DMS153 (cell line): ENCODE measurements around the gene DNAAF2.
A peak's percentile ranks its signal among the peaks of the same experiment; 100 is the strongest.
"Not testable (repeated sequence)": the region's sequence is repeated elsewhere in the genome, so short reads cannot be mapped to it uniquely, and the experiment has no call there.

ENCODE experiments used
- DNase-seq: peaks from one replicate; lab custom pipeline; 2025; lab: John Stamatoyannopoulos, UW

DNAAF2 gene, protein sequence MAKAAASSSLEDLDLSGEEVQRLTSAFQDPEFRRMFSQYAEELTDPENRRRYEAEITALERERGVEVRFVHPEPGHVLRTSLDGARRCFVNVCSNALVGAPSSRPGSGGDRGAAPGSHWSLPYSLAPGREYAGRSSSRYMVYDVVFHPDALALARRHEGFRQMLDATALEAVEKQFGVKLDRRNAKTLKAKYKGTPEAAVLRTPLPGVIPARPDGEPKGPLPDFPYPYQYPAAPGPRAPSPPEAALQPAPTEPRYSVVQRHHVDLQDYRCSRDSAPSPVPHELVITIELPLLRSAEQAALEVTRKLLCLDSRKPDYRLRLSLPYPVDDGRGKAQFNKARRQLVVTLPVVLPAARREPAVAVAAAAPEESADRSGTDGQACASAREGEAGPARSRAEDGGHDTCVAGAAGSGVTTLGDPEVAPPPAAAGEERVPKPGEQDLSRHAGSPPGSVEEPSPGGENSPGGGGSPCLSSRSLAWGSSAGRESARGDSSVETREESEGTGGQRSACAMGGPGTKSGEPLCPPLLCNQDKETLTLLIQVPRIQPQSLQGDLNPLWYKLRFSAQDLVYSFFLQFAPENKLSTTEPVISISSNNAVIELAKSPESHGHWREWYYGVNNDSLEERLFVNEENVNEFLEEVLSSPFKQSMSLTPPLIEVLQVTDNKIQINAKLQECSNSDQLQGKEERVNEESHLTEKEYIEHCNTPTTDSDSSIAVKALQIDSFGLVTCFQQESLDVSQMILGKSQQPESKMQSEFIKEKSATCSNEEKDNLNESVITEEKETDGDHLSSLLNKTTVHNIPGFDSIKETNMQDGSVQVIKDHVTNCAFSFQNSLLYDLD

DNA sequence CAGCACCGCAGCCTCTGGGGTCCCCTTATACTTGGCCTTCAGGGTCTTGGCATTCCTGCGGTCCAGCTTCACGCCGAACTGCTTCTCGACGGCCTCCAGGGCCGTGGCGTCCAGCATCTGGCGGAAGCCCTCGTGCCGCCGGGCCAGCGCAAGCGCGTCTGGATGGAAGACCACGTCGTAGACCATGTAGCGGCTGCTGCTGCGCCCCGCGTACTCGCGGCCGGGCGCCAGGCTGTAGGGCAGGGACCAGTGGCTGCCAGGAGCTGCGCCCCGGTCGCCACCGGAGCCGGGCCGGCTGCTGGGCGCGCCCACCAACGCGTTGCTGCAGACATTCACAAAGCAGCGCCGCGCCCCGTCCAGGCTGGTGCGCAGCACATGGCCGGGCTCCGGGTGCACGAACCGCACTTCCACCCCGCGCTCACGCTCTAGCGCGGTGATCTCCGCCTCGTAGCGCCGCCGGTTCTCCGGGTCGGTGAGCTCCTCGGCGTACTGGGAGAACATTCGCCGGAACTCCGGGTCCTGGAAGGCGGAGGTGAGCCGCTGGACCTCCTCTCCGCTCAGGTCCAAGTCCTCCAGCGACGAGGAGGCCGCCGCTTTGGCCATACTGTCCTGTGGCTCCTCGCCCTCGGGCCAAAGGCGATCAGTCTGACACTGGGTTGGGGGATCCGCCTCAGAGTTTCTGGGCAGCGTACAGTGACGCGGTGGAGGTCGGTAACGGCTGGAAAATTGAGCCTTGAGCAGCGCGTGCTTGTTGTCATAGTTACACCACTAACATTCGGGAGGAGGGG lies at the start of gene DNAAF2:
Gene DNAAF2 (minus strand): TSS at position 698 of the 788 bp plus-strand sequence. CDS start 95 bp downstream, at position 603.
- DNase-seq: peak; percentile 33

DNA sequence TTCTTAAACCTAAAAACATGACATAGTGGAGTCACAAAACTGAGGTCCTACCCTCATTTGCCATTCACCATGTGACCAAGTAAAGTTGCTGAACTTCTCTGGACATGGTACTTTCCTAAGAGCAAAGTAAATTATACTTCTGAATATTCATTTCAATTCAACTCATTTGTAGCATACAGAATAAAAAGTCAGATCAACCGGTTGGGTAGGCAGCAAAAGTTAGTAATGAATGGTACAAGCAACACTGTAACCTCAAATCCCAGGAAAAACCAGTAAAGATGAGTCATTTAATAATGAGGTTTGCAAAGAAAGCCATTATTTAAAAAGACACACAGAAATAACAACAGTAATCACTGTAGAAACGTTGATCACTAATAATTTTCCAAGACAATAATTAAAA lies 44.2 kb upstream of the DNAAF2 start:
- DNase-seq: no peak

DNA sequence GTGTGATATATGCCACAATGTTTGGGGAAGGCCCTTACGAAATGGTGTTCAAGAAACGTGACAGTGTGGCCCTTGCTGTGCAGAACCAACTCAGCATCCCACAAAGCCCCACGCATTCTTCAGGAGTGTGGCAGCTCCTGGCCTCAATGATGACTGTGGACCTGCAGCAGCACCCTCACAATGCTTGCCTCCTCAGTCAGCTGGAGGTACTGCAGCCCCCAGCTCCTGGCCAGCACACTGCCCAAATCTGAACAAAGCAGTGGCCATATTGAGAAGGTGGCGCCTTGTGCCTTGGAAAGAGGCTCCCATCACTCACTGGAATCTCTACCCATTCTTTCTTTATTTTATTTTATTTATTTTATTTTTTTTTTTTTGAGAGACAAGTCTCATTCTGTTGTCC lies 42.6 kb upstream of the DNAAF2 start:
- DNase-seq: no peak

DNA sequence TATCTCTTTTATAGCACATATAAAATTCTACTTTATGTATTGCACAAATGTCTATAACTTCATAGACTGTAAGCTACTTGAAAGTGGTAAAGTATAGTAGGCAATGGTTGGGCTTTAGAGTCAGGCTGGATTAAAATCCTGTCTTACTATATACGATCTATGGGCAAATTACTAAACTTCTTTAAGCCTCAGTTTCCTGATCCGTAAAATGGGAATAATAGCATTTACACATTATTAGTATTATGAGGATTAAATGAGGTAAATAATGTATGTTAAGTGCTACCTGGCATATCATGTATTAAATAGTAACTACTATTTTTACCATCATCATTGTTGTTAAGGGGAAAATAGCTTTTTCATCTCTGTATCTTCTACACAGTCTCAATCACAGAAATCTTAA lies 38.5 kb upstream of the DNAAF2 start:
- DNase-seq: no peak

DNA sequence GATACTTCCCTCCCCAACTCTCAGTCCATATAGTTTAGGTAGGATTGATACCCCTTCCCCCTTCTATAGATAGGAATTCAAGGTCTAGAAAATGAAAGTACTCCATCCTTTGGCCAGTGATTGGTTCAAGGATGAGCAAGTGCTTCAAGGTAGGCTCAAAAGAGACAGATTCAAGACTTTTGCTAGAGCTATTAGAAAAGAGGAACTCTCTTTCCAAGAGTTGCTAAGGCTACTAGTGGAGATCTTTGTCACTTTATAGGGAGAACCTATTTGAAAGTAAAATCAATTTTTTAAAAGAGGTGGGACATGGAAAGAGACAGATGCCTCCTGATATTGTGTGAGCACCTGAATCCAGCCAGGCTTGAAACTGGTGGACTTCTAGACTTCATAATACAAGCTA lies 35.4 kb upstream of the DNAAF2 start:
- no peak for DNase-seq

DNA sequence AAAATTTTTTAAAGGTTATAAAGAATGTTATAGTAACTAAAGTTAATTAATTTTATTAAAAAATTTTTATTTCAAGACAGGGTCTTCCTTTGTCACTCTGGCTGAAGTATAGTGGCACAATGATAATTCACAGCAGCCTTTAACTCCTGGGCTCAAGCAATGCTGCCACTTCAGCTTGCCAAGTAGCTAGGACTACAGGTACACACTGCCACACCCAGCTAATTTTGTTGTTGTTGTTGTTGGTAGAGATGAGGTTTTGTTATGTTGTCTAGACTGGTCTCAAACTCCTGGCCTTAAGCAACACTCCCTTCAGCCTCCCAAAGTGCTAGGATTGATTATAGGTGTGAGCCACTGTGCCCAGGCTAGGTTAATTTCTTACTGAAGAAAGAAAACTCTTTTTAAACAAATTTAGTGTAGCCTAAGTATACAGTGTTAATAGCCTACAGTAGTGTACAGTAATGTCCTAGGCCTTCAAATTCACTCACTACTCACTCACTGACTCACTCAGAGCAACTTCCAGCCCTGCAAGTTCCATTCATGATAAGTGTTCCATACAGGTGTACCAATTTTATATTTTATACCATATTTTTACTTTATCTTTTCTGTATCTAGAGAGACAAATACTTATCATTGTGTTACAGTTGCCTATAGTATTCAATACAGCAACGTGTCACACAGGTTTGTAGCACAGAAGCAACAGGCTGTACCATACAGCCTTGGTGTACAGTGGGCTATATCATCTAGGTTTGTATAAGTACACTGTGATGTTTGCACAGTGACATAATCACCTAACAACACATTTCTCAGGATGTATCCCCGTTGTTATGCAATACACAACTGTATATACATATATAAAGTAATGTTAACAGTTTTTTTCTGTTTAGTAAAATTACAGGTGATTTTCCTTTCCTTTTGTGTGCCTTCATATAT lies 24.7 kb upstream of the DNAAF2 start:
- no peak for DNase-seq

DNA sequence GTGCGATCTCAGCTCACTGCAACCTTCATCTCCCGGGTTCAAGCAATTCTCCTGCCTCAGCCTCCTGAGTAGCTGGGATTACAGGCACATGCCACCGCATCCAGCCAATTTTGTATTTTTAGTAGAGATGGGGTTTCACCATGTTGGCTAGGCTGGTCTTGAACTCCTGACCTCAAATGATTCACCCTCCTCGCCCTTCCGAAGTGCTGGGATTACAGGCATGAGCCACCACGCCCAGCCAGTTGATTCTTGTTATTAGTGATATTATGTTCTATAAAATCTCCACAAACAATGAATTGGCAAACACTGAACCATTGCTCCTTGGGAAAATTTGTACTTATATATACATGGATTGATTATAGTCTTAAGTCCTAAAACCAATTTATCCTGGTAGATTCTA lies 22.5 kb upstream of the DNAAF2 start:
- not testable (repeated sequence) for DNase-seq

DNA sequence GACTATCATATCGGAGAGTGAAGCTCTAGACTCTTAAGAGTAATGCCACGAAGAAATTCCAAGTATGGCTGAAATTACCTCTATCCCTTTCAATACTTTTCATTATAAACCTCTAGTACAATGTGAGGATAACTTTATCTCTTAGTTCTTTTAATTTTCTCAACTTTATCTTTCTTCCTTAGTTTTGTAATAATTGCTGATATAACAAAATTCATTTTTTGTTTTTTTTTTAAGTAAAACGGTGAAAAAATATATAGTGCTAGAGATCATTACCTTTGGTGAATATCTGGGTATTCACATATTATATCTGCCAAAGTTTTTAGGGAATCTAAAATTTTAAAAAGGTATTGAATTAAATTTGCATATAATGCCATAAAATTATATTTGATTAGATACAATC lies 19.5 kb upstream of the DNAAF2 start:
- DNase-seq: no peak

DNA sequence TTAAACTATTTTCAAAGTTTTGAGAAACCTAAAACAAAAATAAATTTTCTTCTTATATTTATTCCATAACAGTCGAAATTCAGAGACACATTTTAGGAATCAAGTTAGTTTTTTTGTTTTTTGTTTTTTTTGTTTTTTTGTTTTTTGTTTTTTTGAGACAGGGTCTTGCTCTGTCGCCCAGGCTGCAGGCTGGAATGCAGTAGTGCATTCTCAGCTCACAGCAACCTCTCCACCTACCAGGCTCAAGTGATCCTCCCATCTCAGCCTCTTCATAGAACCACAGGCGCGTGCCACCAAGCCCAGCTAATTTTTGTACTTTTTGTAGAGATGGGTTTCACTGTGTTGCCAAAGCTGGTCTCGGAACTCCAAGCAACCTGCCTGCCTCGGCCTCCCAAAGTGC lies 18.5 kb upstream of the DNAAF2 start:
- no peak for DNase-seq

DNA sequence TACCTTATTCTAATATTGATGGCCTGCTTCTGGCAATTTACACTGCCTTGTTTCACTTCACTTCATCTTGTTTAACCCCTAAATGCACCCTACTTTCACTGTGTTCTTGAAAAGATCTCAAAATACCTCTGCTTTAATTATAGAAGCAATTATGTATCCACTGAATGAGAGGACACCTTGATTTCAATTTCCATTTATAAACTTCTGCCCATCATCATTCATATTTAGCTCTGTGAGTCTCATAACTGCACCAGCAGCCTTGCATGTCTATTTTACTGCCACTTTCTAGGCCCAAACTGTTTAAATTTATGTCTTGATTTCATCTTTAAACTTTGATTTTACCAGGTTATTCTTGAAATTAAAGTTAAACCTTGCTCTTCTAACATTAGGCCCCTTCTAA lies 7.1 kb upstream of the DNAAF2 start:
- DNase-seq: no peak

DNA sequence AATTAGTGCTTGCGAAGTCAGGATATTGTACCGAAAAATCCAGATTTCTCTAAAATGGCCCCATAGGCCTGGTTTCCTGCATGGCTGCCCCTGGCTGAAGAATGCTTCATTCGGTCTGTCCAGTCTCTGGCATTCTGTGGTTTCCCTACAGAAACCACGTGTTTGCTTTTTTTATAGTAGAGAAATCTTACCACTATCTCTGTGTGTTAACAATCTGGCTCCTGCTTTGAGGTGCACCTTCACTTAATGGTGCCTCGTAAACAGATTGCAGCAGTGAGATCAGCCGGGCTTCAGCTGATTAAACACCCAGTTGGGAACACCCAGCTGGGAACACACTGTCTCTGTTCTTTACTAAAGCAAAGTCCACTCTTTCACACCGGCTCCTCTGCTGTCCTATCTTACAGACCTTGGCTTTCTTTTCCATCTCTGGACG lies 6.7 kb upstream of the DNAAF2 start:
- no peak for DNase-seq

DNA sequence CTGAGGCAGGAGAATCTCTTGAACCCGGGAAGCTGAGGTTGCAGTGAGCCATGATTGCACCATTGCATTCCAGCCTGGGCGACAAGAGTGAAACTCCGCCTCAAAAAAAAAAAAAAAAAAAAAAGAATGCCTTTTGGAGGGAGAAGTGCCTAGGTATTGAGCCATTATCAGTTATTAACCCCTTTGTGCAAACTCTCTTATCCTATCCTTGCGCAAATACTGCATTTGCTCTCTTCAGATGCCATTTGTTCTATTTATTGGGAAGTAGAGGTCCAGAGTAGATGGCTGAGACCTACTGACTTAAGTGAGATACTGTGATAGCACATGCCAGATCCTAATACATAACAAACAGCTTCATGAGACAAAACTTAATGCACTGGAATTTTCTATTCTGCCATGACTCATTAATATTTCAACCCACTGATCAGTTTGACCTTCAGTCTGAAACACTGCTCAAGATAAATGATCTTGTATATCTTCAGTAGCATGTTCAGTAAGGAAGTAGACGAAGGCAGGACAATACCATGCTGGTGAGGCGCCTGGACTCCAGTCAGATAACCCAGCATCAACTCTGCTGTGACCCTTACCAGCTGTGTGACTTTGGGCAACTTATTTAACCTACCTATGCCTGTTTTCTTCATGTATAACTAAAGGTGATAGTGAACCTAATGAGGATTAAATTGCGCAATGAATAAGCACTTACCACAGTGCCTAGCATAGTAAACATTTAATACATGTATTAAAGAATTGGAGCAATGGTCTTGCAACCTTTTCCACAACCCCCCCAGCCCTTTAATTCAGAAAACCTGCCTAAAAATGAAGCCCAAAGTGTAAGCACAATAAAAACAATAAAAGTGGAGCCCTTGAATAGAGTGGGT lies 5.7 kb upstream of the DNAAF2 start:
- no peak for DNase-seq

DNA sequence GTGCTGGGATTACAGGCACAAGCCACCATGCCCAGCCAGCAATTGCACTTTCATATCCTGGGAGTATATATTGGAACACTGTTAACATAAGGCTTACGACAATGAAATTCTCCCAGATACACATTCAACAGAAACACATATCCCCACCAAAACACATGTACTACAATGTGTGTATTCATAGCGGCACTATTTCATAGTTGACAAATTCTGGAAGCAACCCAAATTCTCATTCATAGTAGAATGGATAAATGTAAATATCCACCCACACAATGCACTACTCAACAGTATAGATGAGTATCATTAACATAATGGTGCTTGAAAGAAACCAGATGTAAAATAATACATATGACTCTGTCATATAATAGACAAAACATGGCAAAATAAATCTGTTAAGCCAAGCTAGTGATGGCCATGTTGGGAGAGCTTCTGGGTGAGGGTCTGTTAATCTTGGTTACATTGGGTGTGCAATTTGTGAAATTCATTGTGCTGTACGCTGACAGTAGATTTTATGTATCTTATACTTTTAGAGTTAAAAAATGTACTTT lies 2.6 kb upstream of the DNAAF2 start:
- no peak for DNase-seq

DNA sequence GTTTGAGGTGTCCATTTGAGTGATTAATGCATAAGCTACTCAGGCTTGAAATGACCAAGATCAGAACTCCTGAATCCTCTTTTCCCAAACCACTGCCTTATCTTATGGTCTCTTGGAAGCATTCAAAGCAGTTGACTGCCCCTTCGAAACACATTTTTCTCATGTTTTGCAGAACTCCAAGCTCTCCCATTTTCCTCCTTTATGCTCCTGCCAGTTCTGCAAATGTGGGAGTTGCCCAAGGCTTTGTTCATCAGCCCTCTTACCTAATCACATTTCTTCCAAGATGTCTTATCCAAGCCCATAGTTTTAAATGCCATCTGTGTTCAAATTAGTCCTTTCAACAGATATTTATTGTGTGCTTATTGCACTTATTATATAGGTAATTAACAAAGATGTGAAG lies 1.8 kb upstream of the DNAAF2 start:
- DNase-seq: no peak

DNA sequence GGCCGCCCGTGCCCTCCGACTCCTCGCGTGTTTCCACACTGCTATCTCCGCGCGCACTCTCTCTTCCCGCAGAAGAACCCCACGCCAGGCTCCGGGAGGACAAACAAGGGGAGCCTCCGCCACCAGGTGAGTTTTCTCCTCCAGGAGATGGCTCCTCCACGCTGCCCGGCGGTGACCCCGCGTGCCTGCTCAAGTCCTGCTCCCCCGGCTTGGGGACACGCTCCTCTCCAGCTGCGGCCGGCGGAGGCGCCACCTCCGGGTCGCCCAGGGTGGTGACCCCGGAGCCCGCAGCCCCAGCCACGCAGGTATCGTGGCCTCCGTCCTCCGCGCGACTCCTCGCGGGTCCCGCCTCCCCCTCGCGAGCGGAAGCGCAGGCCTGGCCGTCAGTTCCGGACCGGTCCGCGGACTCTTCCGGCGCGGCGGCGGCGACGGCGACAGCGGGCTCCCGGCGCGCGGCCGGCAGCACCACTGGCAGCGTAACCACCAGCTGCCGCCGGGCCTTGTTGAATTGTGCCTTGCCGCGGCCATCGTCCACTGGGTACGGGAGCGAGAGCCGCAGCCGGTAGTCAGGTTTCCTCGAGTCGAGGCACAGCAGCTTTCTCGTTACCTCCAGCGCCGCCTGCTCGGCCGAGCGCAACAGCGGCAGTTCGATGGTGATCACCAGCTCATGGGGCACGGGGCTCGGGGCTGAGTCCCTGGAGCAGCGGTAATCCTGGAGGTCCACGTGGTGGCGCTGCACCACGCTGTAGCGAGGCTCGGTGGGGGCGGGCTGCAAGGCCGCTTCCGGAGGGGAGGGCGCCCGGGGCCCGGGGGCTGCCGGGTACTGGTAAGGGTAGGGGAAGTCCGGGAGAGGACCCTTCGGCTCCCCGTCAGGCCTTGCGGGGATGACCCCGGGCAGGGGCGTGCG lies 1.2 kb downstream of the DNAAF2 start:
- DNase-seq: peak; percentile 89

DNA sequence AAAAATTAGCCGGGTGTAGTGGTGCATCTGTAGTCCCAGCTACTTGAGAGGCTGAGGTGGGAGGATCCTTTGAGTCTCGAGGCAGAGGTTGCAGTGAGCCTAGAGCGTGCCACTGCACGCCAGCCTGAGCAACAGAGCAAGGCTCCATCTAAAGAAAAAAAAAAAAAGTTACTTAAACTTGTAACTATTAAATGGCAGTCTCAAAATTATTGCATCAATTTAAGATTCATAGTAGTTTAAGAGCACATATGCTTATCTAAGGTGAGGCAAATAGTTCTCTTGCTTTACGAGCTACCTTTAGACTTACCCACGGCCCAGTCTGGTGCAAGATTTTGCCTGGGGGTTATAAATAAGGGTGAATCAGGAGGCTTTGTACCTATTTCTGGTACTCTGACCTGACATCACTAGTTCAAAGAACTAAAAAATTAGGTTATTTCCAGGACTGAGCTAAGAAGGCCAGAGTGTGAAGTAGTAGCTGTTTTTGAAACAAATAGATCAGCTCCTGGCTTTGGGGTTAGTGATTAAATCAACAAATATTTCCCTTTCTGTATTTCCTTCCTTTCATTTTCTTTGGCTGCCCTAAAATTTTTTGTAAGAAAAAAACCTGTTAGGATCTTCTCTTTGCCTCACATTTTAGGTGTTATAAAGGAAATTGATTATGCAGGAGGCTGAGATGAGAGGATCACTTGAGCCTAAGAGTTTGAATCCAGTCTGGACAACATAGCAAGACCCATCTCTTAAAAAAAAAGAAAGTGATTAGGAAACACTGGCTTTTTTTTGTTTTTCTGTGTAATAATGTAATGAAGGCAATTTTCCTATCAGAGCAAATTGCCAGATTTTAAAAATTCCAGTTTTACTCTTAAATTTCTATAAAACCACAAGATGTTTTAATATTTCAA lies 10.9 kb downstream of the DNAAF2 start:
- DNase-seq: no peak

DNA sequence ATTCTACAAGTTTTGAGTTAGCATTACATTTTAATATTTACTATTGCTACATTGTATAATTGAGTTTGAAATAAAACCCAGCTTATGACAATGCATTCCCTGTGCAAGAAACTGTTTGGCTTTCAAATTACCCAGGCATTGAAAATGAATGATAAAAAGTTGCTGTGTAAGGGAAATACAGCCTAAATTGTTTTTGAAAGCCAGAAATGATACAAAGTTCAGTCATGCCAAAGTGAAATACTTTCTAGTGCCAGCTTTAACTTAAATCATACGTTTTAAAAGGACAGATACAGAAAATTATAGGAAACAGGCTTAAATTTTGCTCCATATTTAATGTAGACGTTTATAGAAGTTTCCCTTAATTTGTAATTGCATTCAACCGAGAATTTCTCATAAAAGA lies 11.7 kb downstream of the DNAAF2 start:
- no peak for DNase-seq
